NOMO-1 treated with DMSO at 0.1 percent for 48 hours (cell line): ENCODE results near the gene CHRNA4.
"Not testable (repeated sequence)": the region's sequence is repeated elsewhere in the genome, so short reads cannot be mapped to it uniquely, and the experiment has no call there.

Source experiments
- DNase-seq: peaks from one replicate; lab custom pipeline; 2025; ENCODE audit not compliant: unreplicated experiment; lab: John Stamatoyannopoulos, UW

Gene CHRNA4

GRCh38 chr20:63397946-63398450, 36.8 kb upstream of the CHRNA4 start:
- DNase-seq, result no peak

GRCh38 chr20:63397155-63397843, 36.1 kb upstream of the CHRNA4 start:
- DNase-seq, result no peak

GRCh38 chr20:63396300-63396699, 35.2 kb upstream of the CHRNA4 start:
- no peak for DNase-seq

- DNase-seq, result no peak
Observed at GRCh38 chr20:63395723-63396122, 34.6 kb upstream of the CHRNA4 start.

GRCh38 chr20:63394920-63395455, 33.8 kb upstream of the CHRNA4 start:
- no peak for DNase-seq

GRCh38 chr20:63394069-63394919, 33.1 kb upstream of the CHRNA4 start:
- DNase-seq, result no peak

- DNase-seq, result no peak
Observed at GRCh38 chr20:63393566-63393965, 32.4 kb upstream of the CHRNA4 start.

- no peak for DNase-seq
Observed at GRCh38 chr20:63392465-63393365, 31.6 kb upstream of the CHRNA4 start.

- no peak for DNase-seq
Observed at GRCh38 chr20:63387917-63388316, 26.8 kb upstream of the CHRNA4 start.

GRCh38 chr20:63387393-63387792, 26.2 kb upstream of the CHRNA4 start:
- no peak for DNase-seq

- DNase-seq, result no peak
Observed at GRCh38 chr20:63386491-63386890, 25.3 kb upstream of the CHRNA4 start.

- DNase-seq, result no peak
Observed at GRCh38 chr20:63385819-63386218, 24.7 kb upstream of the CHRNA4 start.

- no peak for DNase-seq
Observed at GRCh38 chr20:63384336-63384735, 23.2 kb upstream of the CHRNA4 start.

GRCh38 chr20:63383556-63383955, 22.4 kb upstream of the CHRNA4 start:
- DNase-seq, result no peak

- DNase-seq, result no peak
Observed at GRCh38 chr20:63382551-63383300, 21.6 kb upstream of the CHRNA4 start.

GRCh38 chr20:63381781-63382431, 20.8 kb upstream of the CHRNA4 start:
- no peak for DNase-seq

- no peak for DNase-seq
Observed at GRCh38 chr20:63380346-63380870, 19.3 kb upstream of the CHRNA4 start.

- not testable (repeated sequence) for DNase-seq
Observed at GRCh38 chr20:63379872-63380271, 18.7 kb upstream of the CHRNA4 start.

GRCh38 chr20:63379296-63379695, 18.1 kb upstream of the CHRNA4 start:
- no peak for DNase-seq
